ENCODE data around the gene NAV1.

DNA sequence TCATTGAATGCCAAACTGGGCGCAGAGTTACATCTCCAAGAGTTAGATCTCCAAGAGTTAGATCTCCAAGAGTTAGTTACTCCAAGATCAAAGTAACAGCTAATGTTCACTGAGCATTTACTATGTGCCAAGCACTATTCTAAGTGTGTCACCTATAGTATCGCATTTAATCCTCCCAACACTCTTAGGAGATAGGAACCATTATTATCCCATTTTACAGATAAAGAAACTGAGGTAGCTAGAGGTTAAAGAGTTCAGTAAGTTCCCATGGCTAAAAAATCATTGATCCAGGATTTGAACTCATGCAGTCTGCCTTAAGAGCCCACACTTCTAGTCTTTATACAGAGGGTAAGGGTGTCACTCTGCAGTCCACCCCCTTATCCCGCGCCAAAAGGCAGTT, 1.5 kb upstream of the NAV1 start:
- TF ChIP-seq POLR2A (IDR thresholded peaks at IDR 0.05), result no peak
- no peak for TF ChIP-seq CTCF (IDR thresholded peaks at IDR 0.05)
